Gastroesophageal sphincter (tissue), 2 donors: ENCODE measurements around the gene CBFA2T2.

Experiments used
- POLR2A ChIP-seq, 2 donors: fragments of 450-650 bp; IDR thresholded peaks; one replicate each; pipeline ENCODE4 v1.6.1; 2017; ENCODE audit warnings: antibody characterized with exemption in 2 of 2, mild to moderate bottlenecking in 2 of 2, moderate library complexity in 1 of 2
- POLR2AphosphoS5 ChIP-seq: sonication (generic); formaldehyde crosslinking; IDR thresholded peaks from one replicate; pipeline ENCODE4 v1.6.1; 2017; ENCODE audit warnings: antibody characterized with exemption

DNA sequence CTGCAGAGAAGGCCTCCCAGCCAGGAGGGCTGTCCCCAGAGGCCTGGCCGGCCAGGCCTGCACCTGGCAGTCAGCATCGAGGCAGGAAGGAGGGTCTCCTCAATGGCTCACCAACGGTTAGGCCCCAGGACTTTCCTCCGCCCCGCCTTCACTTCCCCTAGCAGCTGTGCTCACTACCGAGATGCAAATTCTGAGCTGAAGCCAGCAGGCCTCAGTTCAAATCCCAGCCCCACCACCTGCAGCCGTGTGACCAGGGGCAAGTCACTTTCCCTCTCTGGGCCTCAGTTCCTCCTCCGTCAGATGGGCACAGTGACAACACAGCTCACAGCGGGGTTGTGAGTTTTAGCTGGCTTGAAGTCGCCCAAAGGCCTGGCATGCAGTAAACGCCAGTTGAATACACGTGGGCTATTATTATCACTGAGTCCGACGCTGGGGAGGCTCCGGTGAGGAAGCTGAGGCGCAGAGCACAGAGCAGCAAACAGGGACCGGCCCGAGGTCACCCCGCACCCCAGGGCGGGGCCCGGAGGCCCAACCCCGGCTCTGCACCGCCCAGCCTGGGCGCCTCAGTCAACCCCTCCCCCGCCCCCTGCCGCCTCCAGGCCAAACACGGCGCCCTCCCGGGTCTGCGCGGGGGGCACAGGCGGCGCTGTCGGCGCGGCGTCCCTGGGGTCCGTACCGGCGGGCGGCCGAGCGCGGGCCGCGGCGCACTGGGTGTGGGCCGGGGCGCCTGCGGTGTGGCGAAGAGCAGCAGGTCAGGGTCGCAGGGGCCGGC, 195.6 kb downstream of the CBFA2T2 start:
- TF ChIP-seq POLR2AphosphoS5 (no peak), POLR2A (IDR thresholded peaks at IDR 0.05) (no peak)
